Measurements from ENCODE around the gene RIPOR3. TPM values are rescaled to one million over a fixed set of nuclear protein-coding genes. Genes with fewer than 3 reads are reported as not detected.

The RIPOR3 gene
- total and polyA plus RNA-seq, 2 experiments from 2014 or later = 5.6 to 5.7 TPM

DNA sequence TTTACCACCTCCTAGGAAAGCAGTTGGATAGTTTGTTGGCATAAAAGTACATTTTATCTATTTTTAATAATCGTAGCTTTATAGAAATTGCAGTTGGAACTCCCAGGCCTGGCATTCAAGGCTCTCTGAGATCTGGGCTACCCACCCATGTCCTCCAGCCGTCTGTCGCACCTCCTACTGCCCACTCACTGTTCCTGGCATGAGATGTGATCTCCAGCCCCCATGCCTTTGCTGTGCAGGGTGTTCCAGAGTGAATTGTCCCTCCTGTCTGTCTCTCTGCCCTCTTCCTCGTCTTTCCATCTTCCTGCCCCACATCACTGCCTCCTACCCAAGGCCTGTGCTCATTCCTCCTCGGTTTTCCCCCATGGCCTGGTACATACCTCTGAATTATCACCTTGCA, 130.5 kb downstream of the RIPOR3 start:
- Histone ChIP-seq H3K27me3 (no peaks in the 10 kb centered on the region), H3K27ac (peak overlapping the region; percentile 96), H4K20me1 (ENCODE audit: insufficient read depth, poor library complexity, severe bottlenecking) (no peaks in the 10 kb centered on the region), H3K79me2 (peaks cover 75% of the 10 kb centered on the region), H3K4me3 (no peak overlapping the region), H3K9me3 (ENCODE audit: low read depth) (no peaks in the 10 kb centered on the region), H3K4me2 (peak overlapping the region; percentile 43), H2AFZ (no peak overlapping the region), H3K9me2 (replicated peaks; ENCODE audit: insufficient read depth) (no peaks in the 10 kb centered on the region), H3K4me1 (ENCODE audit: insufficient read depth) (peaks cover 32% of the 10 kb centered on the region), H3K36me3 (replicated peaks; ENCODE audit: insufficient read depth, low read depth) (no peaks in the 10 kb centered on the region)
- no peak for DNase-seq (ENCODE audit: low spot score)
- TF ChIP-seq EZH2phosphoT487 (IDR thresholded peaks at IDR 0.05; ENCODE audit: low read depth, severe bottlenecking, unreplicated experiment) (no peak), EZH2 (IDR thresholded peaks at IDR 0.05; ENCODE audit: borderline replicate concordance) (no peak)
- TF ChIP-seq, protein P1, sequence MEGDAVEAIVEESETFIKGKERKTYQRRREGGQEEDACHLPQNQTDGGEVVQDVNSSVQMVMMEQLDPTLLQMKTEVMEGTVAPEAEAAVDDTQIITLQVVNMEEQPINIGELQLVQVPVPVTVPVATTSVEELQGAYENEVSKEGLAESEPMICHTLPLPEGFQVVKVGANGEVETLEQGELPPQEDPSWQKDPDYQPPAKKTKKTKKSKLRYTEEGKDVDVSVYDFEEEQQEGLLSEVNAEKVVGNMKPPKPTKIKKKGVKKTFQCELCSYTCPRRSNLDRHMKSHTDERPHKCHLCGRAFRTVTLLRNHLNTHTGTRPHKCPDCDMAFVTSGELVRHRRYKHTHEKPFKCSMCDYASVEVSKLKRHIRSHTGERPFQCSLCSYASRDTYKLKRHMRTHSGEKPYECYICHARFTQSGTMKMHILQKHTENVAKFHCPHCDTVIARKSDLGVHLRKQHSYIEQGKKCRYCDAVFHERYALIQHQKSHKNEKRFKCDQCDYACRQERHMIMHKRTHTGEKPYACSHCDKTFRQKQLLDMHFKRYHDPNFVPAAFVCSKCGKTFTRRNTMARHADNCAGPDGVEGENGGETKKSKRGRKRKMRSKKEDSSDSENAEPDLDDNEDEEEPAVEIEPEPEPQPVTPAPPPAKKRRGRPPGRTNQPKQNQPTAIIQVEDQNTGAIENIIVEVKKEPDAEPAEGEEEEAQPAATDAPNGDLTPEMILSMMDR (IDR thresholded peaks at IDR 0.05; ENCODE audit: poor library complexity) = no peak
- WGBS (ENCODE audit: low lambda C conversion rate, missing lambda C conversion rate) = 82% methylated on average over 5 of the region's 5 CpGs

DNA sequence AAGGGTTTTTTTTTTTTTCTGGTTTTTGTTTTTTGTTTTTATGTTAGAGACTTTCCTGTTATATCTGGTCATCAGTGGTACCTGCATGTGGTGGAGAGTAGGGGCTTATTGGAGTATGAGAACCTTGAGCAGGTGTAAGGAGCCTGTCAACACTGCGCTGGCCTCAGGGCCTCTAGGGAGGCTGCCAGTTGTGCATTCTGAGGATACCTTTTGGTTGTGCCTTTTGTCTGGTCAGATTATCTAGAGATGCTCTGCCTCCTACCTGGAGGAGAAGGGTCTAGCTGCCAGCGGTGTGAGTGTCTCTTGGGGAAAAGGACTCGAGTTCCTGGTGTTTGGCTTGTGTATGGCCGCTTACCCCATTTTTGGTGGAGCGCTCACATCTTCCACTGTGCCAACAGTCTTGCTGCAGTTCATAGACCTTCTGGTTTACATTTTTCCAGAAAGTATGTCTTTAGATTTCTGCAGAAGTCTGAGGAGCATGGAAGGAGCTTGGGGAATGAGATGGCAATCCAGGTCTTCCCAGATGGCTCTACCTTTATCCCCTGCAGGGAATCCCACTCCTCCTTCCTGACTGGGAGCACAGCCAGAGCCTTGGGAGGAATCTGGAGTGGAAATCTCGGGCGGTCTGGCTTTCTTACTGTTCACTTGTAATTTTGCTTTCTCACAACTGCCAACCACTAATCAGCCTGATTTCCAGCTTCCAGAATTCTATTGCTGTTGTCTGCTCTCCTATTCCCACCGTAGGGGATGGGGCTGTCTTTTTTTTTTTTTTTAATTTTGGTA, 131.3 kb downstream of the RIPOR3 start:
- Histone ChIP-seq H3K79me2 (peaks cover 77% of the 10 kb centered on the region), H3K9me2 (replicated peaks; ENCODE audit: insufficient read depth) (no peaks in the 10 kb centered on the region), H3K4me1 (ENCODE audit: insufficient read depth) (peaks cover 32% of the 10 kb centered on the region), H2AFZ (no peak overlapping the region), H3K4me3 (no peak overlapping the region), H3K36me3 (replicated peaks; ENCODE audit: insufficient read depth, low read depth) (no peaks in the 10 kb centered on the region), H3K9me3 (ENCODE audit: low read depth) (no peaks in the 10 kb centered on the region), H4K20me1 (ENCODE audit: insufficient read depth, poor library complexity, severe bottlenecking) (no peaks in the 10 kb centered on the region), H3K4me2 (peak overlapping the region; percentile 43), H3K27ac (peak overlapping the region; percentile 96), H3K27me3 (no peaks in the 10 kb centered on the region)
- 86% methylated on average over 8 of the region's 8 CpGs for WGBS (ENCODE audit: low lambda C conversion rate, missing lambda C conversion rate)
- no peak for DNase-seq (ENCODE audit: low spot score)
- no peak for TF ChIP-seq EZH2phosphoT487 (IDR thresholded peaks at IDR 0.05; ENCODE audit: low read depth, severe bottlenecking, unreplicated experiment)
- TF ChIP-seq EZH2 (IDR thresholded peaks at IDR 0.05; ENCODE audit: borderline replicate concordance) = no peak
- TF ChIP-seq, protein P1 (IDR thresholded peaks at IDR 0.05; ENCODE audit: poor library complexity) = no peak

DNA sequence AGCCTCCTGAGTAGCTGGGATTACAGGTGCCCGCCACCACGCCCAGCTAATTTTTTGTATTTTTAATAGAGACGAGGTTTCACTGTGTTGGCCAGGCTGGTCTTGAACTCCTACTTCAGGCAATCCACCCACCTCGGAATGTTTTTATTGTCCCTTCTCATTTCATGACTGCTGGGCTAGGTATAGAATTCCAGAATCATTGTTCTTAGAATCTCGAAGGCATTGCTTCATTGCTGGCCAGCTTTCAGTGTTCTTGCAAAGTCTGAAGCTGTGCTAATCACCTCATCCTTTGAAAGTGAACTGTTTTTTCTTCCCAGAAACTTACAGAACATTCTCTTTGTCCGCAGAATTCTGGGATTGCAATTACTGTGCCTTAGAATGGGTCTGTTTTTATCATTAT, 132.2 kb downstream of the RIPOR3 start:
- H3K4me2 ChIP-seq = no peak overlapping the region
- no peak overlapping the region for H2AFZ ChIP-seq
- peaks cover 32% of the 10 kb centered on the region for H3K4me1 ChIP-seq (ENCODE audit: insufficient read depth)
- no peaks in the 10 kb centered on the region for H4K20me1 ChIP-seq (ENCODE audit: insufficient read depth, poor library complexity, severe bottlenecking)
- TF ChIP-seq, protein P1 (IDR thresholded peaks at IDR 0.05; ENCODE audit: poor library complexity) = no peak
- TF ChIP-seq EZH2phosphoT487 (IDR thresholded peaks at IDR 0.05; ENCODE audit: low read depth, severe bottlenecking, unreplicated experiment) (no peak), EZH2 (IDR thresholded peaks at IDR 0.05; ENCODE audit: borderline replicate concordance) (no peak)
- no peaks in the 10 kb centered on the region for H3K36me3 ChIP-seq (replicated peaks; ENCODE audit: insufficient read depth, low read depth)
- no peaks in the 10 kb centered on the region for H3K9me2 ChIP-seq (replicated peaks; ENCODE audit: insufficient read depth)
- 97% methylated on average over 6 of the region's 6 CpGs for WGBS (ENCODE audit: low lambda C conversion rate, missing lambda C conversion rate)
- H3K9me3 ChIP-seq (ENCODE audit: low read depth) = no peaks in the 10 kb centered on the region
- no peak overlapping the region for H3K27ac ChIP-seq
- no peak overlapping the region for H3K4me3 ChIP-seq
- no peaks in the 10 kb centered on the region for H3K27me3 ChIP-seq
- no peak for DNase-seq (ENCODE audit: low spot score)
- H3K79me2 ChIP-seq = peaks cover 82% of the 10 kb centered on the region

Data from hepatocyte (in vitro differentiated cells).